IMR-90 (cell line): ENCODE data around the gene SERPINA1. TPM values are rescaled to one million over a fixed set of nuclear protein-coding genes. Genes with fewer than 3 reads are reported as not detected.
"Not testable (repeated sequence)": the region's sequence is repeated elsewhere in the genome, so short reads cannot be mapped to it uniquely, and the experiment has no call there.

Experiments used
- ATAC-seq: fragments of 200-7000 bp; cut with Tn5 transposase; 2 replicates; pipeline ENCODE4 v1.9.1; 2020; ENCODE audit warnings: low read depth, mild to moderate bottlenecking, moderate library complexity
- BruUV-seq: library from RNA; stranded (reverse); fragments of 400-500 nt; replicated peaks from 2 replicates; lab custom pipeline; 2021; lab: Mats Ljungman, UMichigan
- CTCF ChIA-PET: fragments of 300-600 bp; formaldehyde crosslinking; extraction: SDS; loops from one replicate; lab custom pipeline; 2021; ENCODE audit warnings: antibody characterized with exemption; lab: Yijun Ruan, JAX
- POLR2A ChIA-PET: fragments of 300-600 bp; sonication (Branson Sonifier 250); formaldehyde crosslinking; loops from one replicate; lab custom pipeline; 2022; ENCODE audit warnings: antibody characterized with exemption; ENCODE audit not compliant: unreplicated experiment; lab: Charles Lee
- DNase-seq: peaks from one replicate; pipeline ENCODE4 v3.0.0; 2013
- H2AFZ ChIP-seq: replicated peaks from 2 replicates; pipeline ENCODE3; 2013; ENCODE audit warnings: low read length, mild to moderate bottlenecking; ENCODE audit not compliant: poor library complexity
- H2AK5ac ChIP-seq: 2 replicates; pipeline ENCODE4 v1.6.1; 2013; ENCODE audit warnings: low read depth, low read length, inconsistent platforms
- H2AK9ac ChIP-seq: replicated peaks from 2 replicates; pipeline ENCODE3; 2013; ENCODE audit warnings: mild to moderate bottlenecking, low read depth, low read length, moderate library complexity; ENCODE audit not compliant: poor library complexity
- H2BK120ac ChIP-seq: 2 replicates; pipeline ENCODE4 v1.6.1; 2013; ENCODE audit warnings: low read depth, low read length, inconsistent platforms
- H2BK15ac ChIP-seq: 3 replicates; pipeline ENCODE4 v1.6.1; 2013; ENCODE audit warnings: low read depth, low read length, inconsistent platforms
- H2BK20ac ChIP-seq: 2 replicates; pipeline ENCODE4 v1.6.1; 2013; ENCODE audit warnings: low read depth, mild to moderate bottlenecking, inconsistent platforms, low read length, moderate library complexity
- H2BK5ac ChIP-seq: 2 replicates; pipeline ENCODE4 v1.6.1; 2013; ENCODE audit warnings: mild to moderate bottlenecking, low read depth, low read length, inconsistent platforms; ENCODE audit not compliant: poor library complexity, severe bottlenecking
- H3K14ac ChIP-seq: replicated peaks from 2 replicates; pipeline ENCODE4 v1.6.1; 2013; ENCODE audit warnings: low read depth, low read length, inconsistent platforms
- H3K18ac ChIP-seq: 2 replicates; pipeline ENCODE4 v1.6.1; 2013; ENCODE audit warnings: low read depth, low read length, control low read depth
- H3K23ac ChIP-seq: 2 replicates; pipeline ENCODE4 v1.6.1; 2013; ENCODE audit warnings: low read depth, low read length, inconsistent platforms
- H3K27ac ChIP-seq: 2 replicates; pipeline ENCODE4 v1.5.1; 2013; ENCODE audit warnings: mild to moderate bottlenecking, control low read depth, low read length; ENCODE audit not compliant: insufficient read depth
- H3K27me3 ChIP-seq: 2 replicates; pipeline ENCODE4 v1.6.1; 2013; ENCODE audit warnings: low read length; ENCODE audit not compliant: control insufficient read depth, insufficient read depth
- H3K36me3 ChIP-seq: 2 replicates; pipeline ENCODE4 v1.6.1; 2013; ENCODE audit warnings: low read length, mixed read lengths; ENCODE audit not compliant: control insufficient read depth, insufficient read depth
- H3K4ac ChIP-seq: 2 replicates; pipeline ENCODE4 v1.6.1; 2013; ENCODE audit warnings: low read depth, low read length, inconsistent platforms
- H3K4me1 ChIP-seq: 2 replicates; pipeline ENCODE4 v1.6.1; 2013; ENCODE audit warnings: low read length, mixed read lengths; ENCODE audit not compliant: control insufficient read depth, insufficient read depth
- H3K4me2 ChIP-seq: 2 replicates; pipeline ENCODE4 v1.6.1; 2013; ENCODE audit warnings: low read depth, mild to moderate bottlenecking, control low read depth, low read length, moderate library complexity
- H3K4me3 ChIP-seq: 2 replicates; pipeline ENCODE4 v1.5.1; 2013; ENCODE audit warnings: low read depth, mild to moderate bottlenecking, control low read depth, low read length, moderate library complexity; ENCODE audit not compliant: insufficient read depth
- H3K56ac ChIP-seq: 2 replicates; pipeline ENCODE4 v1.6.1; 2013; ENCODE audit warnings: low read length, inconsistent platforms; ENCODE audit not compliant: insufficient read depth; ENCODE audit errors: extremely low read depth
- H3K79me1 ChIP-seq, 2 experiments: 2 replicates each; pipeline ENCODE4 v1.6.1; 2013; ENCODE audit warnings: low read length in 2 of 2, inconsistent platforms in 1 of 2, low read depth in 1 of 2
- H3K9ac ChIP-seq: 2 replicates; pipeline ENCODE4 v1.6.1; 2013; ENCODE audit warnings: low read depth, low read length, control low read depth
- H3K9me1 ChIP-seq: 2 replicates; pipeline ENCODE4 v1.6.1; 2013; ENCODE audit warnings: low read length, inconsistent platforms; ENCODE audit not compliant: insufficient read depth
- H3K9me3 ChIP-seq: 2 replicates; pipeline ENCODE4 v1.6.1; 2013; ENCODE audit warnings: low read length; ENCODE audit not compliant: control insufficient read depth, insufficient read depth
- H4K20me1 ChIP-seq: 2 replicates; pipeline ENCODE4 v1.6.1; 2013; ENCODE audit warnings: low read length, inconsistent platforms; ENCODE audit not compliant: insufficient read depth
- H4K5ac ChIP-seq: 2 replicates; pipeline ENCODE4 v1.6.1; 2013; ENCODE audit warnings: mild to moderate bottlenecking, low read depth, low read length, control low read depth
- H4K8ac ChIP-seq, 2 experiments: 2 replicates each; pipeline ENCODE4 v1.6.1; 2013; ENCODE audit warnings: low read depth in 2 of 2, low read length in 2 of 2, control low read depth in 1 of 2, inconsistent platforms in 1 of 2
- H4K91ac ChIP-seq: 2 replicates; pipeline ENCODE4 v1.6.1; 2013; ENCODE audit warnings: low read depth, low read length, inconsistent platforms; ENCODE audit not compliant: insufficient read depth
- WGBS, 2 experiments: methylation state at CpG; one replicate each; pipeline versions ENCODE4 v1.1.5 to v1.1.7; 2013; ENCODE audit warnings: missing lambda C conversion rate in 2 of 2; ENCODE audit not compliant: insufficient read length in 1 of 2; ENCODE audit errors: extremely low coverage in 2 of 2; 5-methylcytosine and 5-hydroxymethylcytosine counted together
- dilution Hi-C: fragments of 300-500 bp; cut with HindIII; formaldehyde crosslinking; loops from one replicate; pipeline ENCODE4 v1.14.3; 2018; ENCODE audit warnings: low sequenced_read_pairs; ENCODE audit not compliant: unreplicated experiment
- in situ Hi-C: fragments of 300-500 bp; cut with MboI; formaldehyde crosslinking; loops from 3 replicates; pipeline ENCODE4 v1.14.3; 2019; ENCODE audit warnings: low sequenced_read_pairs, inconsistent platforms, mixed read lengths
- intact Hi-C: fragments of 100-400 bp; cut with micrococcal nuclease; formaldehyde crosslinking; loops from 2 replicates; pipeline ENCODE4 v1.10.0; 2022
- polyA plus RNA-seq, 3 experiments: library from polyadenylated mRNA; depleted of rRNA; stranded (reverse); fragments of >200 nt; gene quantifications; 2 replicates each; pipeline ENCODE4 v1.2.3, GENCODE V29; 2012; ENCODE audit warnings: low replicate concordance in 1 of 3
- total RNA-seq: library from RNA; depleted of rRNA; stranded (reverse); fragments of >200 nt; gene quantifications from 2 replicates; pipeline ENCODE4 v1.2.3, GENCODE V29; 2012

The SERPINA1 gene
- total and polyA plus RNA-seq, 2 of the 4 experiments (the other 2 are of a cell fraction) = 0.54 to 1.2 TPM

GRCh38 chr14:94369766-94370523 is 18.5 kb downstream of the SERPINA1 start:
- H4K8ac ChIP-seq, H3K9me3 ChIP-seq, H3K23ac ChIP-seq, H2BK5ac ChIP-seq, H4K20me1 ChIP-seq, dilution Hi-C loops, H3K36me3 ChIP-seq, H3K18ac ChIP-seq, DNase-seq, H2AFZ ChIP-seq, H3K4ac ChIP-seq, H3K9ac ChIP-seq, H3K4me1 ChIP-seq, H4K91ac ChIP-seq, H2AK9ac ChIP-seq, H3K4me3 ChIP-seq, H2BK120ac ChIP-seq, H3K14ac ChIP-seq, intact Hi-C loops, H2BK20ac ChIP-seq, H3K27me3 ChIP-seq, H4K5ac ChIP-seq, BruUV-seq, H2BK15ac ChIP-seq, POLR2A ChIA-PET, CTCF ChIA-PET, H3K4me2 ChIP-seq, H3K27ac ChIP-seq, ATAC-seq, in situ Hi-C loops, H3K79me1 ChIP-seq, H2AK5ac ChIP-seq, H3K56ac ChIP-seq: not testable (repeated sequence)
- H3K9me1 ChIP-seq = peaks cover 16% of the 10 kb centered on the region
- no CpG with 5 or more reads among the region's 22 CpGs for WGBS, 2 experiments
